SU-DHL-6 (cell line): Measurements from ENCODE around the gene SEC14L5.

Experiments
- CTCF ChIP-seq: fragments of 200-600 bp; sonication (generic); IDR thresholded peaks from one replicate; pipeline ENCODE4 v1.5.1; 2017; ENCODE audit warnings: antibody characterized with exemption, mild to moderate bottlenecking, low read length, moderate library complexity; ENCODE audit not compliant: insufficient read depth, poor library complexity, severe bottlenecking
- EZH2phosphoT487 ChIP-seq: fragments of 200-600 bp; sonication (generic), shearing (Covaris generic); conservative IDR thresholded peaks from 2 replicates; pipeline ENCODE4 v1.6.1; 2018; ENCODE audit warnings: mild to moderate bottlenecking, antibody characterized with exemption, low read length, moderate library complexity, mixed read lengths

GRCh38 chr16:4958510-4959438, 644 bp downstream of the SEC14L5 start:
- no peak for TF ChIP-seq CTCF
- TF ChIP-seq EZH2phosphoT487 = no peak
